Kidney tubule cell (primary cell): Measurements from ENCODE around the gene THADA.
"Not testable (repeated sequence)": the region's sequence is repeated elsewhere in the genome, so short reads cannot be mapped to it uniquely, and the experiment has no call there.

Source experiments
- DNase-seq: peaks from one replicate; pipeline ENCODE4 v3.0.0-alpha.2; 2018; ENCODE audit warnings: low spot score

The THADA gene

DNA sequence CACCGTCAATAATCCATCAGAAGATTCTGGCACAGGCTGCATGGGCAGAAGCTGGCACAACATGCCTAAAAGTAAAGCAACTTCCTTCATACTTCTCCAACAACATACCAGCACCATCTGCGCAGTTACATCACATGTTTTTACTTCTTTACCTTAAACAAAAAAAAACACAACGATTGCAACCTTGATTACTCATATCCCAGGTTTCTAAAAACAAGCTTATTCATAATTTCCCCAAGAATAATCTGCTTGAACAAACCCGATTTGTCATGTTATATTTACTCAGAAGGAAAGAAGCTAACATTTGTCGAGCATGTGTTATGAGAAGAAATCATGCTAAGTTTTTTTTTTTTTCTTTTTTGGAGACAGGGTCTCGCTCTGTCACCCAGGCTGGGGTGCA, 54.7 kb downstream of the THADA start:
- no peak for DNase-seq

DNA sequence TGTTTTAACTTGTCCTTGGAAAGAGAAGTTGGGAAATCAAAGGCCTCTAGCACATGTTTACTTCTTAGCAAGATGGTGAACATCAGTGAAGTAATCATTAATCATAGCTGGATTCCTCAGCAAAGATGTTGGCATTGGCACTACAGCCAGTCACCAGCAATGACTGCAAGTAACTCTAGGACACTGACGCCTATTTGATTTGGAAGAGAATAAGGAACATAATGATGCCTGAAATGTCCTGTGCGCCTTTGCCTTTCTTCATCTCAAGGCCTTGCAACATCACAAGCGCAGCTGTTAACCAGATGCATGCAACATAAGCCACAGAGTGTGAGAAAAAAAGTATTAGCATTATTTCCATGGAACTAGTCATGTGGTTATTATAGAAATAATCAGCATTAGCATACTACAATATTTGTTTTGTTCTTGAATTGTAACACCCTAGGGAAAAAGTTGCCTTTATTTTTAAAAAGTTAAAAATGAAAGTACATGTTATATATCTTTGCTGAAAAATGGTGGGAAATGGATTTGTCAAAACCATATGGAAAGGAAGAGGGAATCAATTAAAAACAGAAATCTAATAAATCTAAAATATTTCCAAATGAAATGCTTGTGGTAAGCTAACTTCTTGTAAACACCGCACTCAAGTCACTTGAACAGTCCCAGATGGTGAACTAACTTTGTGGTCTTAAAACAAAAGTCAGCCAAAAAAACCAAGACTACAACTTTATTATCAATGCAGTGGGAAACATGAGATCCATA, 55.6 kb downstream of the THADA start:
- DNase-seq: peak; percentile 77

DNA sequence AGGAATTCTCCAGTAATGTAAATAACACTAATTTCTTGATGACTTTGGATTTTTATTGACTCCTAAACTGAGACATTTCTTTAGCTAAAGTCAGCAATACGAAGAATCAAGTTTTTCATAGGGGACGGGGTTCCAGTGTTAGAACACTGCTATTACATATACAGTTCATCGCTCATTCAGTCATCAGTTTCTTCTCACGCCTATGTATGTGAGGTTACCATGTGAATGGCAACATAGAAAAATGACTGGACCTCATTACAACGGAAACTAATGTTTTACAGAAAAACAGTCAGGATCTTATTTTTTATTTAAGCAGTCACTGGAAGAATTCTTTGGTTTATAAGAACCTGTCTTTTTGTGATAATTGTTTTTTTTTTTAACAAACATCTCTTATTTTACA, 56.4 kb downstream of the THADA start:
- no peak for DNase-seq

DNA sequence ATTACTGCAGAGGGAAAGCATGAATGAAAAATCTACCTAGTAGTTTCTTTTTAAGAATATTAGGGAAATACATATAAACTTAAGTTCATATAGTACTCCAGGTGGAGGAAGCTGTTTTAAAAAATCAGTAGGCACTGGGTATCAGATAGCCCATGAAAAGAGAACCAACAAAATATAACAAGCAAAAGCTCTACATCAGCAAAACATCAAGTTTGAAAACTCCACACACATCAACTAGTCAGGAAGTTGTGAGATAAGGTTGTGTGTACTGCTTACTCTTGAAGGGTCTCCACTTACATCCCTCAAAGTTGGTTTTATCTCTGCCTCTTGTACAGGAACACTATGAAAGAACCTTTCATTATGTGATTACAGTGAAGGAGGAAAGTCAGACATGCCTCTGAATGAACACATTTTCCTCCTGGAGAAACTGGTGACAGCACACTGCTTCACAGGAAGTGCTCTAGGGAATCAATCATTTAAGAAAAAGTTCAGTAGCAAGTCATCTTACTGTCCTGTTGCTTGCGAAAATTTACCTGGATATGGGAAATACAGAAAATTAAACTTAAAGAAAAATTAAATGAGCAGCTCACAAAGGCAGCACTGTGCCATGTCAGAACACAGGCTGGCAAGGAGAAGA, 57.7 kb downstream of the THADA start:
- peak; percentile 26 for DNase-seq

DNA sequence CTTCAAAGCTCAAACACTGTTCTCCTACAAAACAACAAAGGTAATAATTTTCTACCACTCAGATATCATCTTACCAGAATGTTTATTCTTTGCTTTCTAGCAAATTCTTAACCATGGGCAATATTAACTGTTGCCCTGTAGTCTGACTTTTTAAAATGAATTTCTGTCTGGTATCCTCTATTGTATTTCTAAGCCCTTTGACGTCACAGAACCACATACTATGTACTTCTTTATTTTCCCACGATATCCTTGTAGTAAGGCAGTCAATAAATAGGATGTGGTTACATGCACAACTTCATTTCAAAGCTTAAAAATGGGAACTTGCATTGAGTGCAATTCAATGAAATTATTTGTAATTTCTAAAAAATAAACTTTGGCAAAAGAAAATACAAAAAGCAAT, 58.7 kb downstream of the THADA start:
- DNase-seq: no peak

DNA sequence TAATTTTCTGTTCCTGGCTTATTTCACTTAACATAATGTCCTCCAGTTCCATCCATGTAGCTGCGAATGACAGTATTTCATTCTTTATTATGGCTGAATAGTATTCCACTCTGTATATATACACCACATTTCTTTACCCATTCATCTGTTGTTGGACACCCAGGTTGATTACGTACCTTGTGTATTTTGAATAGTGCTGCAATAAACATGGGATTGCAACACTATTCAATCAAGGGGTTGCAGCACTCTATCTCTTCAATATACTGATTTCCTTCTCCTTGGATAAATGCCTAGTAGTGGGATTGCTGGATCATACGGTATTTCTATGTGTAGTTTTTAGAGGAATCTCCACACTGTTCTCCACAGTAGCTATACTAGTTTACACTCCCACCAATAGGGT, 61.3 kb downstream of the THADA start:
- DNase-seq: no peak

DNA sequence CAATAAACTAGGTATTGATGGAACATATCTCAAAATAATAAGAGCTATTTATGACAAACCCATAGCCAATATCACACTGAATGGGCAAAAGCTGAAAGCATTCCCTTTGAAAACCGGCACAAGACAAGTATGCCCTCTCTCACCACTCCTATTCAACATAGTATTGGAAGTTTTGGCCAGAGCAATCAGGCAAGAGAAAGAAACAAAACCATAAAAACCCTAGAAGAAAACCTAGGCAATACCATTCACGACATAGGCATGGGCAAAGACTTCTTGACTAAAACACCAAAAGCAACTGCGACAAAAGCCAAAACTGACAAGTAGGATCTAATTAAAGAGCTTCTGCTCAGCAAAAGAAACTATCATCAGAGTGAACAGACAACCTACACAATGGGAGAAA, 63.3 kb downstream of the THADA start:
- not testable (repeated sequence) for DNase-seq

DNA sequence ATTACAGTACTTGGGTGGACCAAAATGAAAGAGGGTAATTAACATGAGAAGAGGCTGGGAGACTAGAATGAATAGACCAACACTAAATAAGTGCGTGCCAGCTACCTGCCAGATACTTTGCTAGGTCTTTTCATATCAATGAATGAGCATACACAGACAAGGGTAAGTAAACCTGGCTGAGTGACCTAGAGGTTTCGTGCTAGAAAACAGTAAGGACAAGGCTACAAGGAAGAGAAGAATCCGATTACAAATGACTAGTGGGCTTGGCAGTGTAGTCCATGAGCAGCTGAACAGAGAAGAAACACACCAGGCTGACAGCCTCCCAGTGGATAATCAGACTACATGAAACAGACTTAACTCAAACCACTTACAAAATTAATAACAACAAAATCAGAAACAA, 64.6 kb downstream of the THADA start:
- no peak for DNase-seq

DNA sequence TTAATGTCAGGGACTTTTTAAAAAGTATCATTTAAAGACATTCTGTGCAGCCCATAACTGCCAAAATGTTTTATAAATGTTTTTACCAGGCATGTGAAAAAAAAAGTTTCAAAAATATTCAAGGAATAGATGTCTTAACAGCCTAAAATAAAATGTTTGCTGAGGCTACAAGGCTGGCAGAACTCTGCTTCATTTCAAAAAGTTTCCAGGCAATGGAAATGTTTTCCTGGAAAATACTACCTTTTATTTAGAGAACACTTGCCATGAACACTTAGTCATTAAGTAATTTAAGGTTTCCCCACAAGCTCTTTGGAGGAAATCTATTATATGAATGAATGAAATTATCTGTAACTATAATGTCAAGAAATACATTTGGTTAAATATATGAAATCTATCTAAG, 68.8 kb downstream of the THADA start:
- DNase-seq: no peak

DNA sequence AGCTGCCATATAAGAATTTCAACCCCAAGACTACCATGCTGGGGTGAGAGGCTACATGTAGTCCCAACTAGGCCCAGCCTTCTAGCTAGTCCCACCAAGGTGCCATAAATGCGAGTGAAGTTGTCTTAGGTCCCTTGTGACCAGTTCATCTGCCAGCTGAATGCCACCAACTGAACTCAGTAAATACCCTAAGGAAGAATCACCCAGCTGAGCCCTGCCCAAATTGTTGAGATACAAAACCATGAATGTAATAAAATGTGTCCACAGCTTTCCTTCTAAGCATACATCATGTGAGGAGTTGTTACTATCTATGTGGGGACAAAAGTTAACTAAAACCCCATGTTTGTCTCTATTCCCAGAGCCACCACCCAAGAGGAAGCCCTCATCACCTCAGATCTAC, 70.3 kb downstream of the THADA start:
- DNase-seq: no peak

DNA sequence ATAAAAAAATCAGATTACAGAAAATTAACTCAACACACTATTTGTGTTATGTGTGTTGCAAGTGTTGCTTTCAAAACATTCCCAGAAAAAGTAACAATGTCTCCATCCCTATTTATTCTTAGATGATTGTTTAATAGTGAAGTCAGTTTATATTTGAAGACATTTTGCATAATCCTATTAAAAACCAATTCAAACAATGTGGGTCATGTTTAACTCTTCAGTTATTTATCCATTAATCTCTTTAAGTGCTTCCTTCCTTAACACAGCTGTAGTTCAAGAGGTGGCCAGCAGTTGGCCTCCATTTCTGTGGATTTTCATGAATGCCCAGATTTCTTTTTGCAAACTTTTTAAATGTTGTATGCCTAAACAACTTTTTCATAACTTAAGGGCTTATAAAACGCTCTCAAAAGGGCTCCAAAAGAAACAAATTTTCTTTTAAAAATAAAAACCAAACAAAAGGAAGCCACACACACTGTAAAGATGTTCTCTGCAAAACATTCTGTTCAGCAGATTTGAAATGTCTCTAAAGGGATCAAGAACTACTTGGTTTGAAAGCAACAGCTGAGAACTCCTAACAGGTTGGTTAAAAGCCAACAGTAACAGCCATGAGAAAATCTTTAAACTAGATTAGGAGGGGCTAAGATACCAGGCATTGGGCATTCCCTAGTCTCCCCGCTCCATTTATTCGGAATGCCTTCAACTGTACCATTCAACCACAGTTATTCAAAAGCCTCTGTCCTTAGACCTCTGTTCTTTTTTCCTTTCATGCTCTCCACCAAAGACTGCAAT, 71.5 kb downstream of the THADA start:
- no peak for DNase-seq

DNA sequence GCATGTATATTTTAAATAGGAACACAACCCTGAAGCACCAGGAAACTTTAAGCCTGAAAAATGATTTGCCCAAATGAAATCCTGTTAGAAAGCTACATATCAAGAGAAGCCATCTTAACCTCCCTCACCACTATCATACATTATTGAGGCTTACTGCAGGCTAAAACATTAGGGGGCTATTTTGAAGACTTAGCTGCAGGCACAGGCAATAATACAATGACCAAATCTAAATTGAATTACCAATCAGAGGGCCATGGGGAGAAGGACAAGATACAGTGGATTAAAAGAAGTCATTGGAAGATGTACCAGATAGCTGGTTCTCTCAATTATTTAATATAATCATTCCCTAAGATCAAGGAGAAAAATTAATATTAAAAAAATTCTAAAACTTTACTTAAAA, 73.7 kb downstream of the THADA start:
- no peak for DNase-seq

DNA sequence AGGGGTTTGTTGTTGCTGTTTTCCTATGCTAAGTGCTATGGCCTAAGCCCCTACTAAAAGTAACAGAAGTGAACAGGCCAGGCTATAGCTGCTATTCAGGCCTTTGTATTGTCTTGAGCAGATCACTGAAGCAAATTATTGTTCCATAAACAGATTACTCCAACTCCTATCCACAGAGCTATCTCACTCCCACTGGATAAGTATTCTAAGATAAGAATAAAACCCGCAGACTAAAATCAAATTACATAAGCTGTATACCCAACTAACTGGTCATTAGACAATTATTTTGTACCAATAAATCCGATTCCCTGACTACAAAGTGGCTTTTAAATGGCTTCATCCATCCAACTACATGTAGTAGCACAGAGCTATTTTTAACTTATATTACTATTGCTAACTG, 74.3 kb downstream of the THADA start:
- DNase-seq: no peak

DNA sequence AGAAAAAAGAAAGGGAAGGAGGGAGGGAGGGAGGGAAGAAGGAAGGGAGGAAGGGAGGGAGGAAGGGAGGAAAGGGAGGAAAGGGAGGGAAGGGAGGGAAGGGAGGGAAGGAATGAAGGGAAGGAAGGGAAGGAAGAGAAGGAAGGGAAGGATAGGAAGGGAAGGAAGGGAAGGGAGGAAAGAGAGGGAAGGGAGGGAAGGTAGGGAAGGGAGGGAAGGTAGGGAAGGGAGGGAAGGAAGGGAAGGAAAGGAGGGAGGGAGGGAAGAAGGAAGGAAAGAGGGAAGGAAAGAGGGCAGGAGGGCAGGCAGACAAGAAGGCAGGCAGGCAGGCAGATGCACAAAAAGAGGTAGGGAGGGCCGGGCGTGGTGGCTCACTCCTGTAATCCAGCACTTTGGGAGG, 74.9 kb downstream of the THADA start:
- no peak for DNase-seq

DNA sequence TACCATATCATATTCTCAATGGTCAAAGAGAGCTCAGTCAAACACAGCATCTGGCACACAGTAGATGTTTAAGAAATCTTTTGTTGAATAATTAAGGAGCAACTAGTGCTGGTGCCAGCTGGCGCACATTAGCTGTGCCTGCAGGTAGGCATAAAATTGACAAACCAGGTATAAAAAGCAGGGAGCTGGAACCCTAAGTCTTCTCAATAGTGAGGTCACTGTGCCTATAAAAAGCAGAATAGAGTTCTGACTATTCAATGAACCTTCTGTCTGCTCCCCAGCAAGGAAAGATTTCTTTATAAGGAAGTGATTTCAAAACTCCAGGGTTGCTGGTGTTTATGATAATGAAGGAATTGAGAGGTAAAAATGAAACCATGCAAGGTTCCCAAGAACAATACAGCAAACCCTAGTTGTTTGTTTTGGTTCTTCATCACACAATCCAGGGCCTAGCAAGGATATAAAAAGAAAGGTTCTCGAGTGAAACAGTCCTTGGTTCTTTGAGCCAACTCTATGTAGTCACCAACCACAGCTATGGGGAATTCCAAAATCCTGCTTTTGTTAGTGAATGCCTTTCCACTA, 76.1 kb downstream of the THADA start:
- DNase-seq: peak; percentile 95

DNA sequence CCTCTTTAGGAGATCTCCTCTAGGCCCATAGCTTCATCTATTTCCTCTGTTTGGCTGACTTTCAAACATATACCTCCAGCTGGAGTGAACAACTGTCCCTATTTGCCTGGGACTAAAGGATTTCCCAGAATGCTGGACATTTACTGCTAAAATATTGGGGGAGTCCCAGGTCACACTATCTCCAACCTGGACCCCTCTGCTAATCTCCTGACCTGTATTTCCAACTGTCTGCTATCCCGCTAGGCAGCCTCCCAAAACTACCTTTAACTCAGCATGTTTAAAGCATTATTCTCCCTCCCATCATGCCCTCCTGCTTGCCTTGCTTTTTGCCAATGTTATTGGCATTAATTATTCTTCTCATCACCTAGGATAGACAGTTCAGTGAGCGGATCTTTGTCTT, 77.1 kb downstream of the THADA start:
- DNase-seq: no peak

DNA sequence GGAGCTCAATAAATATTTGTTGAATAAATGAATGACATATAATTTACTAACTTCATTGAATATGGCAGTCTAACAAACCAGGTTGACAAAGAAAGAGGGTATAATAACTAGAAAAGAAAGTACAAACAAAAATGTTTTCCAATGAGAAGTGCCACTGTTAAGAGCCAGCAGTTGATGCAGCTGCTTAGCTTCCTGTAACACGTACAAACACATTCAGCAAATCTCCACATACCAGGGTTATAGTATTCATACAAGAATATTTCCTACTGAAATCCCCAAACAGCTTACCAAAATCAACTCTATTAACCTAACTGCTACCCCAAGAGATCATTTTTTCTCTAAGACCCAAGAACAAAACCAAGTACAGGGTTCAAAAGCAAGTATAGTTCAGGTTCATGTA, 77.7 kb downstream of the THADA start:
- DNase-seq: no peak

DNA sequence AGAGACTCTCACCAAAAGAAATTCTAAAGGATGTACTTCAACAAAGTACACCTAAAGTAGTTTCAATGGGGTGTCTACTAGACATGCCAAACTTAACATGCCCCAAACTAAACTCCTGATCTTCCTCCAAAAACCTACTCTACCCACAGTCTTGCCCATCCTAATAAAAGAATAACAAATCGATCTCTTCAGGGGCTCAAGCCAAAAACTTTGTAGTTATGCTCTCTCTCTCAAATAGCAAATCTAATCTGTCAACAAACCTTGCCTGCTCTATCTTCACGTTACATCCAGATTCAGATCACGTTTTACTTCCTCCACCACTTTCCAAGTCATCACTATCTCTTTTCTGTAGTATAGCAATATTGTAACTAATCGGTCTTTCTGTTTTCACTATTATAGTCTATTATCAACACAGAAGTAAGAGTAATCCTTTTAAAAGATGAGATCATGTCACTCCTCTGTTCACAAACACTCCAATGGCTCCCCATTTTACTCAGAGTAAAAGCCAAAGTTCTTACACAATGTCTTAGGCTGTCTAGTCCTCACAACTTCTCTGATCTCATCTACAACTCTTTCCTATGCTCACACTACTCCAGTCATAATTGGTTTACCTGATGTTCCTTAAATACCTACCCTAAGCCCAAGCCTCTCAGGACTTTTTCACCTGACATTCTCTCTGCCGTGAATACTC, 79.9 kb downstream of the THADA start:
- no peak for DNase-seq

DNA sequence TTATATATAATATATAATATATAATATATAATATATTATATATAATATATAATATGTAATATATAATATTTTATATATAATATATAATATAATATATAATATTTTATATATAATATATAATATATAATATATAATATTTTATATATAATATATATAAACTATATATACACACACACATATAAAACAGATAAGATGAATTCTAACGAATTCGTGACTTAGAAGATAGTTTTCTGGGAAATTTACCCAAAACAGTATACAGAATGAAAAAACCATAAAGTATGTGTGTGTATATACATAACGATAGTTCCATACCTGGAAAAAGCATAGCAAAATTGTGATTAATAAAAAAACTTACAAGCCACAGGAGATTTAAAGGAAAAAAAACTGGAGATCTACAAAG, 80.6 kb downstream of the THADA start:
- DNase-seq: no peak

DNA sequence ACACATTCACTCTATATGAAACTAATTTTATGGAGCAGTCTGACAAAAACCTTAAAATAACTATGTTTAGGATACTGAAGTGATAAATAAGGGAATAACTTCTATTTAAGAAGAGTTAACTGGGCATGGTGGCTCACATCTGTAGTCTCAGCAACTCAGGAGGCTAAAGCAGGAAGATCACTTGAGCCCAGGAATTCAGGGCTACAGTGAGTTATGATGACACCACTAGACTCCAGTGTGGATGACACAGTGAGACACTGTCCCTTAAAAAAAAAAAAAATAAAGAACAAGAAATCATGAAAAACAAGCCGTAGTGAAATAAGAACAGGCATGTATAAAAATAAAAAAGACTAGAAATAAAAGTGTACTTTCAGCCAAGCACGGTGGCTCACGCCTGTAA, 82.0 kb downstream of the THADA start:
- no peak for DNase-seq

DNA sequence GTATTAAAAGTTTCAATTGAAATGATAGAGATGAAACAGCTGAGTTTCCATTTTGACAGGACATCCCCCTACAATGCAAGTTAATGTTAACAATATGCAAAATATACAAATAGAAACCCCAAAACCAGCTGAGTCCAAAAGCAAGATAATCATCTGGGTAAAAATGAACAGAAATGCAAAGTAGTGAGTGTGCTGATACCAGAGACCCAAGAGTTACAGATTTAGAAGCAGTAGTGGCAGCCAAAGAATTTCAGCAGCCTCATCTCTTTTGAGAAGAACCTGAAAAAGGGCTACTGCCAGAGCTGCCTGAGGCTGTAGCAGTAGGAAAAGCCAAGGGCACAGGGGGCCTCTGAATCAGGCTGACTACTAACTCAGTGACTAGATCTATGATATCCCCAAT, 82.6 kb downstream of the THADA start:
- DNase-seq: no peak

DNA sequence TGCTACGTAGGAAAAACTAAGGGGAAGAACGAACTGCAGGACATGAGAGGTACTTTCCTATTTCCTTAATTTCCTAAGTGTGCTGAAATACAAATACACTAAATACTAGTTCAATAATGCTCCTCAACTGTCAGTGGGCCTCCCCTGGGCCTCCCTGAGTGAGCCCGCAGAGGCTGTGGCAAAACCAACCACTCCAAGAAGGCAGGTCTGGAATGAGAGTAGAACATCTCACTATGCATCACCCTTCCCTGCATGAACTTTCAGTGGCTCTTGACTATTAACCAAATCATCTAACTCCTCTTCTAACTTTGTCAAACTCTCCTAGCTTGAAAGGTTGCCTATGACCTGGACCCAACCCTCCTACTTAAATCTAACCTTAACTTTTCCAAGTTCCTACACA, 84.6 kb downstream of the THADA start:
- no peak for DNase-seq
